Measurements from ENCODE around the gene PLEKHF1. TPM values are rescaled to one million over a fixed set of nuclear protein-coding genes. Genes with fewer than 3 reads are reported as not detected.

Gene PLEKHF1
- total and polyA plus RNA-seq, 2 donors (not counting 1 experiment from before 2014, with no cell fraction given) = 5.5 to 9.8 TPM

GRCh38 chr19:29724746-29725145 lies 59.5 kb downstream of the PLEKHF1 start:
- H3K4me2 ChIP-seq (replicated peaks; ENCODE audit: low read depth, low read length, poor library complexity, severe bottlenecking) = peak overlapping the region; percentile 69
- H4K20me1 ChIP-seq (ENCODE audit: control insufficient read depth, insufficient read depth, low read length, poor library complexity, severe bottlenecking) = no peaks in the 10 kb centered on the region
- H3K36me3 ChIP-seq (replicated peaks in 1 of 2; ENCODE audit: control extremely low read depth in 1 of 2, control insufficient read depth in 1 of 2, extremely low read depth in 1 of 2, insufficient read depth in 2 of 2, low read length in 1 of 2) = no peaks in the 10 kb centered on the region
- POLR2A ChIA-PET = no interaction called here
- Mint-ChIP-seq H3K4me3 (no peak overlapping the region), H3K4me1 (peaks cover 8% of the 10 kb centered on the region), H3K27ac (no peak overlapping the region), H3K27me3 (peaks cover 49% of the 10 kb centered on the region), H3K9me3 (ENCODE audit: insufficient read depth) (no peaks in the 10 kb centered on the region)
- no peak overlapping the region for H3K9ac ChIP-seq (ENCODE audit: low read length)
- CTCF ChIA-PET = interaction anchor here (2.5 kb wide), 1 partner anchor 8 kb away, joined by 10 read pairs; no protein-coding TSS in a partner anchor
- H3K27ac ChIP-seq (ENCODE audit: low read length in 2 of 2) = no peak overlapping the region
- H3K4me3 ChIP-seq (ENCODE audit: control extremely low read depth in 1 of 5, extremely low read depth in 1 of 5, insufficient read depth in 1 of 5, low read depth in 2 of 5, low read length in 4 of 5) = no peak overlapping the region
- TF ChIP-seq EZH2 (IDR thresholded peaks at IDR 0.05; ENCODE audit: borderline replicate concordance, insufficient read depth, low read depth, low read length, poor library complexity, severe bottlenecking) = no peak
- no peak for TF ChIP-seq CTCF (IDR thresholded peaks at IDR 0.05)
- DNase-seq (no peak), ATAC-seq (ENCODE audit: low read depth) (no peak)
- H3K9me3 ChIP-seq (ENCODE audit: control extremely low read depth in 1 of 3, control insufficient read depth in 2 of 3, insufficient read depth in 1 of 3, low read length in 2 of 3) = no peaks in the 10 kb centered on the region
- intact Hi-C loops (cut with micrococcal nuclease) = no loop called here
- peak overlapping the region; percentile 71 for H2AFZ ChIP-seq (ENCODE audit: insufficient read depth, low read depth, low read length, poor library complexity, severe bottlenecking)
- 78% methylated on average over 13 of the region's 14 CpGs for WGBS (ENCODE audit: insufficient coverage)
- H3K79me2 ChIP-seq (ENCODE audit: control insufficient read depth, insufficient read depth, low read length) = no peaks in the 10 kb centered on the region
- peaks cover 8 to 12% of the 10 kb centered on the region in 2 donors for H3K4me1 ChIP-seq (ENCODE audit: control insufficient read depth in 2 of 2, insufficient read depth in 2 of 2, low read length in 2 of 2)
- peaks cover 0 to 38% (median 15%) of the 10 kb centered on the region in 4 experiments for H3K27me3 ChIP-seq (replicated peaks in 1 of 4; ENCODE audit: control extremely low read depth in 1 of 4, control insufficient read depth in 3 of 4, insufficient read depth in 4 of 4, low read length in 3 of 4)

Other genes starting within 250 kb of the PLEKHF1 start
- gene VSTM2B, start 139.5 kb upstream of the PLEKHF1 start, total RNA-seq = not detected in 2 replicates
- gene VSTM2B, start 139.5 kb upstream of the PLEKHF1 start, polyA plus RNA-seq = not detected in 2 replicates
- gene POP4, start 59.2 kb upstream of the PLEKHF1 start, total RNA-seq = 56.0 and 58.9 TPM in 2 replicates
- gene POP4, start 59.2 kb upstream of the PLEKHF1 start, polyA plus RNA-seq = 61.2 and 80.9 TPM in 2 replicates
- 25.7 and 29.4 TPM in 2 replicates for gene C19orf12, start 49.8 kb downstream of the PLEKHF1 start, total RNA-seq
- gene C19orf12, start 49.8 kb downstream of the PLEKHF1 start, polyA plus RNA-seq = 11.4 and 12.6 TPM in 2 replicates
- gene CCNE1, start 146.5 kb downstream of the PLEKHF1 start, total RNA-seq = 2.5 and 3.1 TPM in 2 replicates
- gene CCNE1, start 146.5 kb downstream of the PLEKHF1 start, polyA plus RNA-seq = 2.8 and 7.6 TPM in 2 replicates